A673 (cell line): ENCODE data around the gene CRYBA2. TPM values are rescaled to one million over a fixed set of nuclear protein-coding genes. Genes with fewer than 3 reads are reported as not detected.
A peak's percentile ranks its signal among the peaks of the same experiment; 100 is the strongest.

Experiments used
- BruUV-seq: library from RNA; stranded (reverse); fragments of 400-500 nt; replicated peaks from 2 replicates; lab custom pipeline; 2021; lab: Mats Ljungman, UMichigan
- CTCF ChIA-PET: fragments of 300-600 bp; sonication (Branson Sonifier 250); formaldehyde crosslinking; loops from one replicate; lab custom pipeline; 2022; ENCODE audit warnings: antibody characterized with exemption; lab: Charles Lee
- POLR2A ChIA-PET: fragments of 300-600 bp; sonication (Branson Sonifier 250); formaldehyde crosslinking; loops from one replicate; lab custom pipeline; 2022; ENCODE audit warnings: antibody characterized with exemption; ENCODE audit not compliant: low non-redundant PET; lab: Charles Lee
- DNase-seq: peaks from one replicate; pipeline ENCODE4 v3.0.0-alpha.2; 2015; ENCODE audit warnings: low spot score
- H3K27ac ChIP-seq: fragments of 200-600 bp; sonication (generic); 2 replicates; pipeline ENCODE4 v1.5.1; 2016; ENCODE audit warnings: mixed run types, low read depth, mild to moderate bottlenecking, mixed read lengths, antibody characterized with exemption, low read length; ENCODE audit not compliant: poor library complexity, severe bottlenecking
- H3K27me3 ChIP-seq: fragments of 200-600 bp; sonication (generic); replicated peaks from 2 replicates; pipeline ENCODE4 v1.6.1; 2017; ENCODE audit warnings: mixed run types, low read depth, mild to moderate bottlenecking, mixed read lengths, antibody characterized with exemption, low read length; ENCODE audit not compliant: insufficient read depth, poor library complexity
- H3K36me3 ChIP-seq: fragments of 200-600 bp; sonication (generic); 2 replicates; pipeline ENCODE4 v1.6.1; 2016; ENCODE audit warnings: mixed run types, mild to moderate bottlenecking, mixed read lengths, antibody characterized with exemption, low read length; ENCODE audit not compliant: insufficient read depth, poor library complexity, severe bottlenecking
- H3K4me1 ChIP-seq: fragments of 200-600 bp; sonication (generic); 2 replicates; pipeline ENCODE4 v1.6.1; 2017; ENCODE audit warnings: mixed run types, mild to moderate bottlenecking, mixed read lengths, antibody characterized with exemption, low read length; ENCODE audit not compliant: insufficient read depth, poor library complexity, severe bottlenecking
- H3K4me3 ChIP-seq: fragments of 200-600 bp; sonication (generic); 2 replicates; pipeline ENCODE4 v1.5.1; 2016; ENCODE audit warnings: low read depth, mixed run types, mild to moderate bottlenecking, mixed read lengths, low read length; ENCODE audit not compliant: poor library complexity, severe bottlenecking
- H3K9me3 ChIP-seq: fragments of 200-600 bp; sonication (generic); 2 replicates; pipeline ENCODE4 v1.6.1; 2016; ENCODE audit warnings: mixed run types, low read depth, mild to moderate bottlenecking, mixed read lengths, antibody characterized with exemption, low read length; ENCODE audit not compliant: poor library complexity, severe bottlenecking
- CTCF ChIP-seq: fragments of 300-800, 200-600 bp; sonication (generic); conservative IDR thresholded peaks from 2 replicates; pipeline ENCODE4 v1.5.1; 2017; ENCODE audit warnings: low read depth, mild to moderate bottlenecking, antibody characterized with exemption, low read length, moderate library complexity, mixed read lengths
- EZH2 ChIP-seq: fragments of 200-600 bp; sonication (generic); IDR thresholded peaks from 2 replicates; pipeline ENCODE4 v1.6.1; 2017; ENCODE audit warnings: borderline replicate concordance, low read depth, mild to moderate bottlenecking, mixed read lengths, antibody characterized with exemption, low read length; ENCODE audit not compliant: poor library complexity, severe bottlenecking
- intact Hi-C: fragments of 100-400 bp; cut with micrococcal nuclease; formaldehyde crosslinking; loops from one replicate; pipeline ENCODE4 v1.10.0; 2022; ENCODE audit not compliant: unreplicated experiment
- total RNA-seq: library from RNA; stranded (reverse); gene quantifications from 2 replicates; pipeline ENCODE4 v1.2.3, GENCODE V29; 2021

Gene CRYBA2
- total RNA-seq, 1 experiment from 2014 or later = 1.3 TPM

- no peak for TF ChIP-seq EZH2
- peak; percentile 93 for TF ChIP-seq CTCF
- H3K4me1 ChIP-seq = peaks cover 16% of the 10 kb centered on the region
- H3K27ac ChIP-seq = no peak overlapping the region
- DNase-seq = peak; percentile 86
- peak overlapping the region; percentile 39 for H3K4me3 ChIP-seq
- H3K9me3 ChIP-seq = no peaks in the 10 kb centered on the region
- CTCF ChIA-PET = interaction anchor here (0.6 to 3.4 kb wide), 8 partner anchors 12 to 216 kb away, joined by 3 to 19 read pairs (median 8); partner anchors contain the start of gene FEV
- intact Hi-C loops = no loop called here
- POLR2A ChIA-PET = no interaction called here
- no TSS peak for BruUV-seq
- H3K27me3 ChIP-seq = peaks cover 58% of the 10 kb centered on the region
- H3K36me3 ChIP-seq = no peaks in the 10 kb centered on the region
These were observed 2.9 kb upstream of the CRYBA2 start for GRCh38 chr2:218995972-218996711.

DNA sequence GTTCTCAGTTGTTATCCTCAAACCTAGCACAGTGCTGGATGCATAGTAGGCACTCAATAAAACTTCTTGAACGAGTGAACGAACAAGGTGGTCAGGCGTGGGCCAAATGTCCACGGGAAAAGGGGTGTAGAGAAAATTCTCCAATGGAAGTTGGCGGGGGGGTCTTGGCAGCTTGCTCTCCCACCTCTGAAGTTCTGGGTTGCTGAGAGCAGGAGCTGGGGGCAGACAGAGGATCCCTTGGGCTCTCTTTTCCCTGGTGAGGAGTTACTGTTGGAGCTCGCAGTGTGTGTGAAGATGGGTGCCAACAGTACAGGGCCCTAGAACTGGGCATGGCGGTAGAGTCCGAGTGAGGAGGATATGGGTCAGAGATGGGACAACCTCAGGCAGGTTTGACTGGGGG, 2.3 kb upstream of the CRYBA2 start:
- POLR2A ChIA-PET = interaction anchor here (0.5 kb wide), 1 partner anchor 168 kb away, joined by 6 read pairs; no protein-coding TSS in a partner anchor
- TF ChIP-seq CTCF (no peak), EZH2 (no peak)
- CTCF ChIA-PET = interaction anchor here (1.0 to 3.4 kb wide), 6 partner anchors 11 to 159 kb away, joined by 3 to 19 read pairs (median 8); partner anchors contain the start of gene FEV
- H3K9me3 ChIP-seq = no peaks in the 10 kb centered on the region
- H3K4me3 ChIP-seq = no peak overlapping the region
- intact Hi-C loops = no loop called here
- H3K27me3 ChIP-seq = peaks cover 58% of the 10 kb centered on the region
- peaks cover 16% of the 10 kb centered on the region for H3K4me1 ChIP-seq
- no peak for DNase-seq
- H3K36me3 ChIP-seq = no peaks in the 10 kb centered on the region
- BruUV-seq = no TSS peak
- H3K27ac ChIP-seq = no peak overlapping the region

- POLR2A ChIA-PET = no interaction called here
- no peak for TF ChIP-seq EZH2
- TF ChIP-seq CTCF = no peak
- CTCF ChIA-PET = interaction anchor here (3.4 kb wide), 1 partner anchor 13 kb away, joined by 19 read pairs; no protein-coding TSS in a partner anchor
- Histone ChIP-seq H3K27me3 (peaks cover 52% of the 10 kb centered on the region), H3K36me3 (no peaks in the 10 kb centered on the region), H3K4me3 (peak overlapping the region; percentile 38), H3K4me1 (peaks cover 16% of the 10 kb centered on the region), H3K27ac (no peak overlapping the region), H3K9me3 (no peaks in the 10 kb centered on the region)
- no TSS peak for BruUV-seq
- no peak for DNase-seq
- intact Hi-C loops = no loop called here
These were observed 398 bp downstream of the CRYBA2 start for GRCh38 chr2:218992703-218993344.
